Endothelial cell of umbilical vein (primary cell): ENCODE data around the gene TMEM267.

Experiments
- CTCF ChIP-seq, 2 donors: IDR thresholded peaks; 1 replicate in 1 of 2; 2 replicates in 1 of 2; pipeline ENCODE4 v1.5.1; 2011; ENCODE audit warnings: low read length in 2 of 2, mild to moderate bottlenecking in 2 of 2, moderate library complexity in 2 of 2, control low read depth in 1 of 2, inconsistent platforms in 1 of 2, low read depth in 1 of 2; ENCODE audit not compliant: insufficient read depth in 1 of 2; ENCODE audit errors: extremely low read depth in 1 of 2
- EZH2 ChIP-seq: IDR thresholded peaks from 2 replicates; pipeline ENCODE4 v1.6.1; 2012; ENCODE audit warnings: borderline replicate concordance, low read depth, mild to moderate bottlenecking, moderate library complexity, low read length, inconsistent platforms; ENCODE audit not compliant: severe bottlenecking
- FOS ChIP-seq: IDR thresholded peaks from 2 replicates; pipeline ENCODE4 v1.6.1; 2011; ENCODE audit warnings: mild to moderate bottlenecking, low read length, moderate library complexity, borderline replicate concordance; ENCODE audit not compliant: insufficient read depth
- GATA2 ChIP-seq: IDR thresholded peaks from 2 replicates; pipeline ENCODE4 v1.7.0; 2011; ENCODE audit warnings: low read depth, mild to moderate bottlenecking, moderate library complexity, mixed read lengths, low read length; ENCODE audit not compliant: insufficient read length, insufficient read depth
- JUN ChIP-seq: IDR thresholded peaks from 2 replicates; pipeline ENCODE4 v1.6.1; 2011; ENCODE audit warnings: borderline replicate concordance, low read depth; ENCODE audit not compliant: insufficient read length, insufficient read depth
- MYC ChIP-seq: IDR thresholded peaks from one replicate; pipeline ENCODE4 v1.6.1; 2011; ENCODE audit warnings: mild to moderate bottlenecking, low read depth, low read length
- POLR2A ChIP-seq: IDR thresholded peaks from 2 replicates; pipeline ENCODE4 v1.6.1; 2012; ENCODE audit warnings: low read depth, mild to moderate bottlenecking, control low read depth, low read length
- POLR2AphosphoS5 ChIP-seq: IDR thresholded peaks from 2 replicates; pipeline ENCODE4 v1.6.1; 2012; ENCODE audit warnings: low read depth, mild to moderate bottlenecking, control low read depth, low read length, moderate library complexity; ENCODE audit not compliant: insufficient read depth

- TF ChIP-seq CTCF (IDR thresholded peaks at IDR 0.05; ENCODE audit: extremely low read depth in 1 of 2, insufficient read depth in 1 of 2, low read depth in 1 of 2, low read length in 2 of 2) (no peak), FOS (no peak), EZH2 (no peak), POLR2AphosphoS5 (no peak), MYC (no peak), POLR2A (no peak), JUN (no peak), GATA2 (no peak)
Observed at GRCh38 chr5:43396762-43397304, 86.8 kb downstream of the TMEM267 start.
